ENCODE data around the gene ANKRD37.

ANKRD37 gene

GRCh38 chr4:185357733-185358440 lies 38.8 kb upstream of the ANKRD37 start:
- no peak overlapping the region for H3K4me2 ChIP-seq (ENCODE audit: low read depth, low read length, poor library complexity, severe bottlenecking)
- H3K9ac ChIP-seq (ENCODE audit: low read depth, low read length, poor library complexity, severe bottlenecking) = no peak overlapping the region
- no peak overlapping the region for H3K4me3 ChIP-seq (ENCODE audit: low read length, poor library complexity, severe bottlenecking)
- TF ChIP-seq CTCF (conservative IDR thresholded peaks at IDR 0.05; ENCODE audit: low read length) (no peak), EZH2phosphoT487 (IDR thresholded peaks at IDR 0.05; ENCODE audit: borderline replicate concordance) (no peak)
- H3K9me3 ChIP-seq (ENCODE audit: insufficient read depth, low read depth, low read length) = no peaks in the 10 kb centered on the region
- H3K4me1 ChIP-seq (ENCODE audit: insufficient read depth, low read length, poor library complexity, severe bottlenecking) = no peaks in the 10 kb centered on the region
- no peaks in the 10 kb centered on the region for H3K27me3 ChIP-seq (ENCODE audit: insufficient read depth, low read length, poor library complexity, severe bottlenecking)
- H4K20me1 ChIP-seq (ENCODE audit: insufficient read depth, low read length, poor library complexity, severe bottlenecking) = no peaks in the 10 kb centered on the region
- H2AFZ ChIP-seq (ENCODE audit: low read length) = no peak overlapping the region
- H3K36me3 ChIP-seq (ENCODE audit: insufficient read depth, low read length) = no peaks in the 10 kb centered on the region
- no peaks in the 10 kb centered on the region for H3K79me2 ChIP-seq (ENCODE audit: insufficient read depth, low read length)
- no peaks in the 10 kb centered on the region for H3F3A ChIP-seq (ENCODE audit: low read depth)
- H3K9me2 ChIP-seq (replicated peaks; ENCODE audit: low read depth, low read length) = no peaks in the 10 kb centered on the region

GRCh38 chr4:185358514-185358913 lies 38.1 kb upstream of the ANKRD37 start:
- no peak overlapping the region for H3K4me3 ChIP-seq (ENCODE audit: low read length, poor library complexity, severe bottlenecking)
- no peaks in the 10 kb centered on the region for H3F3A ChIP-seq (ENCODE audit: low read depth)
- no peaks in the 10 kb centered on the region for H3K4me1 ChIP-seq (ENCODE audit: insufficient read depth, low read length, poor library complexity, severe bottlenecking)
- no peaks in the 10 kb centered on the region for H4K20me1 ChIP-seq (ENCODE audit: insufficient read depth, low read length, poor library complexity, severe bottlenecking)
- H3K4me2 ChIP-seq (ENCODE audit: low read depth, low read length, poor library complexity, severe bottlenecking) = no peak overlapping the region
- H3K9me3 ChIP-seq (ENCODE audit: insufficient read depth, low read depth, low read length) = no peaks in the 10 kb centered on the region
- H3K9ac ChIP-seq (ENCODE audit: low read depth, low read length, poor library complexity, severe bottlenecking) = no peak overlapping the region
- no peaks in the 10 kb centered on the region for H3K36me3 ChIP-seq (ENCODE audit: insufficient read depth, low read length)
- no peak overlapping the region for H2AFZ ChIP-seq (ENCODE audit: low read length)
- H3K27me3 ChIP-seq (ENCODE audit: insufficient read depth, low read length, poor library complexity, severe bottlenecking) = no peaks in the 10 kb centered on the region
- H3K9me2 ChIP-seq (replicated peaks; ENCODE audit: low read depth, low read length) = no peaks in the 10 kb centered on the region
- no peaks in the 10 kb centered on the region for H3K79me2 ChIP-seq (ENCODE audit: insufficient read depth, low read length)
- no peak for TF ChIP-seq EZH2phosphoT487 (IDR thresholded peaks at IDR 0.05; ENCODE audit: borderline replicate concordance)
- TF ChIP-seq CTCF (conservative IDR thresholded peaks at IDR 0.05; ENCODE audit: low read length) = no peak

GRCh38 chr4:185358959-185359358 lies 37.7 kb upstream of the ANKRD37 start:
- H3F3A ChIP-seq (ENCODE audit: low read depth) = no peaks in the 10 kb centered on the region
- H4K20me1 ChIP-seq (ENCODE audit: insufficient read depth, low read length, poor library complexity, severe bottlenecking) = no peaks in the 10 kb centered on the region
- H3K4me1 ChIP-seq (ENCODE audit: insufficient read depth, low read length, poor library complexity, severe bottlenecking) = no peaks in the 10 kb centered on the region
- no peak overlapping the region for H3K9ac ChIP-seq (ENCODE audit: low read depth, low read length, poor library complexity, severe bottlenecking)
- H3K36me3 ChIP-seq (ENCODE audit: insufficient read depth, low read length) = no peaks in the 10 kb centered on the region
- H3K9me3 ChIP-seq (ENCODE audit: insufficient read depth, low read depth, low read length) = no peaks in the 10 kb centered on the region
- H3K4me3 ChIP-seq (ENCODE audit: low read length, poor library complexity, severe bottlenecking) = no peak overlapping the region
- no peaks in the 10 kb centered on the region for H3K27me3 ChIP-seq (ENCODE audit: insufficient read depth, low read length, poor library complexity, severe bottlenecking)
- no peaks in the 10 kb centered on the region for H3K79me2 ChIP-seq (ENCODE audit: insufficient read depth, low read length)
- TF ChIP-seq CTCF (conservative IDR thresholded peaks at IDR 0.05; ENCODE audit: low read length) (no peak), EZH2phosphoT487 (IDR thresholded peaks at IDR 0.05; ENCODE audit: borderline replicate concordance) (no peak)
- no peak overlapping the region for H3K4me2 ChIP-seq (ENCODE audit: low read depth, low read length, poor library complexity, severe bottlenecking)
- no peak overlapping the region for H2AFZ ChIP-seq (ENCODE audit: low read length)
- no peaks in the 10 kb centered on the region for H3K9me2 ChIP-seq (replicated peaks; ENCODE audit: low read depth, low read length)

All from Loucy (cell line).